ENCODE measurements around the gene NANS.

The NANS gene

GRCh38 chr9:98039607-98040017 is 16.9 kb upstream of the NANS start:
- TF ChIP-seq POLR2A (IDR thresholded peaks at IDR 0.05; ENCODE audit: extremely low read depth, insufficient read length): no peak
- DNase-seq (ENCODE audit: low read depth): no peak
- no peak overlapping the region for H3K4me3 ChIP-seq (ENCODE audit: low read depth, low read length)

DNA sequence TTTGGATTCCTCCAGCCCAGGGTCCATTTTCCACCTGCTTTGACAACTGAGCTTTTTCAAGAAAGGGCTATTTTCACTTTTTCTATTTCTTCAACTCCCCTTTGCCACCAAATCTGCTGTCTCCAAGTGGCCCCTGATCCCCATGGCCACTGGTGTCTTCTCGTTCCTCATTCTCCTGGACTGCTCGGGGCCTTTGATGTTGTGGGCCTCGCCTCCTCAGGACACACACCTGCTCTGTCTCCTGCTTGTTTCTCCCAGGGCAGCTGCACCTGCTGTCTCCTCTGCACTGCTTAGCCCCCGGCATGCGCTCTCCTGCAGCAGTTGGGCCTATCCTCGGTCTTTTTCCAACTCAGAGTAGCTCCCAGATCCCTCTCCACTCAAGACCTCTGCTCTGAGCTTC is 16.3 kb upstream of the NANS start:
- no peak for TF ChIP-seq MYC (IDR thresholded peaks at IDR 0.05; ENCODE audit: low read depth, low read length)
- TF ChIP-seq, protein P1, sequence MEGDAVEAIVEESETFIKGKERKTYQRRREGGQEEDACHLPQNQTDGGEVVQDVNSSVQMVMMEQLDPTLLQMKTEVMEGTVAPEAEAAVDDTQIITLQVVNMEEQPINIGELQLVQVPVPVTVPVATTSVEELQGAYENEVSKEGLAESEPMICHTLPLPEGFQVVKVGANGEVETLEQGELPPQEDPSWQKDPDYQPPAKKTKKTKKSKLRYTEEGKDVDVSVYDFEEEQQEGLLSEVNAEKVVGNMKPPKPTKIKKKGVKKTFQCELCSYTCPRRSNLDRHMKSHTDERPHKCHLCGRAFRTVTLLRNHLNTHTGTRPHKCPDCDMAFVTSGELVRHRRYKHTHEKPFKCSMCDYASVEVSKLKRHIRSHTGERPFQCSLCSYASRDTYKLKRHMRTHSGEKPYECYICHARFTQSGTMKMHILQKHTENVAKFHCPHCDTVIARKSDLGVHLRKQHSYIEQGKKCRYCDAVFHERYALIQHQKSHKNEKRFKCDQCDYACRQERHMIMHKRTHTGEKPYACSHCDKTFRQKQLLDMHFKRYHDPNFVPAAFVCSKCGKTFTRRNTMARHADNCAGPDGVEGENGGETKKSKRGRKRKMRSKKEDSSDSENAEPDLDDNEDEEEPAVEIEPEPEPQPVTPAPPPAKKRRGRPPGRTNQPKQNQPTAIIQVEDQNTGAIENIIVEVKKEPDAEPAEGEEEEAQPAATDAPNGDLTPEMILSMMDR (IDR thresholded peaks at IDR 0.05; ENCODE audit: low read depth, low read length): no peak
- no peak for TF ChIP-seq POLR2A (IDR thresholded peaks at IDR 0.05; ENCODE audit: extremely low read depth, insufficient read length)
- no peak for TF ChIP-seq MAX (IDR thresholded peaks at IDR 0.05; ENCODE audit: low read depth, low read length)
- no peak overlapping the region for H3K4me3 ChIP-seq (ENCODE audit: low read depth, low read length)
- DNase-seq (ENCODE audit: low read depth): no peak

GRCh38 chr9:98043915-98044314 is 12.6 kb upstream of the NANS start:
- DNase-seq (ENCODE audit: low read depth): peak; percentile 28
- no peak overlapping the region for H3K4me3 ChIP-seq (ENCODE audit: low read depth, low read length)
- TF ChIP-seq MYC (IDR thresholded peaks at IDR 0.05; ENCODE audit: low read depth, low read length) (no peak), MAX (IDR thresholded peaks at IDR 0.05; ENCODE audit: low read depth, low read length) (no peak), POLR2A (IDR thresholded peaks at IDR 0.05; ENCODE audit: extremely low read depth, insufficient read length) (no peak)
- TF ChIP-seq, protein P1 (IDR thresholded peaks at IDR 0.05; ENCODE audit: low read depth, low read length): no peak

DNA sequence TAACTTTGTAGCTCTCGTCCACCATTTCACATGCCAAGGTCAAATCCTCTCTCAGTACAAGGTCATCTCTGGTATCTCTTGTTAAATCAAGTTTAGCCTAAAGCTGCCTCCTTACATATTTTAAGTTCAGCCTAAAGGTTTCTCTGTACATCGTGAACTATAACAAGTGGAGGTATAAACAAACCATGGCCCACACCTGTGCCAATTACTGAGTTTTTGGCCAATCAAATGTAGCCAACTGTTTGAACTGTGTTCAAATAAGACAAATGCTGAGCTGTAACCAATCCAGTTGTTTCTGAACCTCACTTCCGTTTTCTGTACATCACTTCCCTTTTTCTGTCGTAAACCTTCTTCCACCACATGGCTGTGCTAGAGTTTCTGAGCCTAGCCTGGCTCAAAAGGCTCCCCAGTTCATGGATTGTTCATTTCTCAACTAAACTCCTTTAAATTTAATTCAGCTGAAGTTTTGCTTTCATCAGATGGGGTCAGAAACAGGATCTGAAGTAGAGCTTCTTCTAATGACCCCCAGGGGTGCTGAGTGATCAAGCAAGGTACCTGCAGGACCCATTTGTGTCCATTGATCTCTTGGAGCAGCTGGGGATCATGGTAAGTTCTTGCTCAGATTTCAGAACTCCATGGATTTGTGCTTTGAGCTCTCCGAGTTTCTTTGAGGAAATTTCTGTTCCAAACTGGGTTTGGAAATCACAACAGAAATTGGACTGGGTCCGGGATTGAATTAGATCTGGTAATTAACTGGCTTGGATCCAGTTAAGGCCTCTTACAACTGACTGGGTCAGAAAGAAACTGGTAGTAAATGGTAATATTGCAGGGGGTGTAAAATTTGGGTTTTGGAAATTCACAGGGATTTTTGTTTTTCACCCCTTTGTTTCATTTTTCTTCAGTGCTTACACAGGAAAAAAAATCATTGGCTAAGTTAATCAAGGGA is 11.0 kb upstream of the NANS start:
- H3K4me3 ChIP-seq (ENCODE audit: low read depth, low read length): peak overlapping the region; percentile 91
- TF ChIP-seq POLR2A (IDR thresholded peaks at IDR 0.05; ENCODE audit: extremely low read depth, insufficient read length): peak; percentile 71
- TF ChIP-seq, protein P1 (IDR thresholded peaks at IDR 0.05; ENCODE audit: low read depth, low read length): no peak
- TF ChIP-seq MYC (IDR thresholded peaks at IDR 0.05; ENCODE audit: low read depth, low read length): peak; percentile 95
- TF ChIP-seq MAX (IDR thresholded peaks at IDR 0.05; ENCODE audit: low read depth, low read length): peak; percentile 91
- peak; percentile 92 for DNase-seq (ENCODE audit: low read depth)

DNA sequence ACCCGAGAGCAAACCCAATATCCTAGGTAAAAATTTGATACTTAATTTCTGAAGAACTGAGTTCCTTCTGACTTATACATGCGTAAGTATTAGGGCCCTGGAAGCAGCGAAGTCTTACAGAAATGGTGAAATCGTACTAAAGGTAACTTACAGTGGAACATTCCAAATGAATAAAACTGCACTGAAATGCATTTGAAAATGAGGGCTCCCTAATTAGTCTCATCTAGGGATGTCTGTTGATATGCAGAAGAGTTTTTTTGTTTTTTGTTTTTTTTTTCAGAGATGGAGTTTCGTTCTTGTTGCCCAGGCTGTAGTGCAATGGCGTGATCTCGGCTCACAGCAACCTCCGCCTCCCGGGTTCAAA is 10.4 kb upstream of the NANS start:
- H3K4me3 ChIP-seq (ENCODE audit: low read depth, low read length): peak overlapping the region; percentile 91

GRCh38 chr9:98047002-98047401 is 9.5 kb upstream of the NANS start:
- TF ChIP-seq, protein P1 (IDR thresholded peaks at IDR 0.05; ENCODE audit: low read depth, low read length): no peak
- no peak for TF ChIP-seq POLR2A (IDR thresholded peaks at IDR 0.05; ENCODE audit: extremely low read depth, insufficient read length)
- no peak for TF ChIP-seq MYC (IDR thresholded peaks at IDR 0.05; ENCODE audit: low read depth, low read length)
- TF ChIP-seq MAX (IDR thresholded peaks at IDR 0.05; ENCODE audit: low read depth, low read length): no peak
- H3K4me3 ChIP-seq (ENCODE audit: low read depth, low read length): peak overlapping the region; percentile 91
- peak; percentile 49 for DNase-seq (ENCODE audit: low read depth)

More for the DNA sequence above, 10.4 kb upstream of the NANS start:
- TF ChIP-seq, protein P1 (IDR thresholded peaks at IDR 0.05; ENCODE audit: low read depth, low read length): no peak
- TF ChIP-seq POLR2A (IDR thresholded peaks at IDR 0.05; ENCODE audit: extremely low read depth, insufficient read length) (no peak), MAX (IDR thresholded peaks at IDR 0.05; ENCODE audit: low read depth, low read length) (no peak), MYC (IDR thresholded peaks at IDR 0.05; ENCODE audit: low read depth, low read length) (no peak)
- DNase-seq (ENCODE audit: low read depth): no peak

All from NB4 (cell line).